Suprapubic skin (tissue), 3 donors: ENCODE data around the gene IQCE.

Source experiments
- EP300 ChIP-seq: sonication (generic); formaldehyde crosslinking; IDR thresholded peaks from one replicate; pipeline ENCODE4 v1.6.1; 2017; ENCODE audit warnings: antibody characterized with exemption
- TF ChIP-seq, protein P1 (sequence below), 2 donors: fragments of 200-600 bp in 1 of 2; fragments of 450-650 bp in 1 of 2; sonication (generic) in 1 of 2; IDR thresholded peaks; one replicate each; pipeline ENCODE4 v1.5.1; 2016 to 2019; ENCODE audit warnings: antibody characterized with exemption in 2 of 2, mild to moderate bottlenecking in 1 of 2, moderate library complexity in 1 of 2

DNA sequence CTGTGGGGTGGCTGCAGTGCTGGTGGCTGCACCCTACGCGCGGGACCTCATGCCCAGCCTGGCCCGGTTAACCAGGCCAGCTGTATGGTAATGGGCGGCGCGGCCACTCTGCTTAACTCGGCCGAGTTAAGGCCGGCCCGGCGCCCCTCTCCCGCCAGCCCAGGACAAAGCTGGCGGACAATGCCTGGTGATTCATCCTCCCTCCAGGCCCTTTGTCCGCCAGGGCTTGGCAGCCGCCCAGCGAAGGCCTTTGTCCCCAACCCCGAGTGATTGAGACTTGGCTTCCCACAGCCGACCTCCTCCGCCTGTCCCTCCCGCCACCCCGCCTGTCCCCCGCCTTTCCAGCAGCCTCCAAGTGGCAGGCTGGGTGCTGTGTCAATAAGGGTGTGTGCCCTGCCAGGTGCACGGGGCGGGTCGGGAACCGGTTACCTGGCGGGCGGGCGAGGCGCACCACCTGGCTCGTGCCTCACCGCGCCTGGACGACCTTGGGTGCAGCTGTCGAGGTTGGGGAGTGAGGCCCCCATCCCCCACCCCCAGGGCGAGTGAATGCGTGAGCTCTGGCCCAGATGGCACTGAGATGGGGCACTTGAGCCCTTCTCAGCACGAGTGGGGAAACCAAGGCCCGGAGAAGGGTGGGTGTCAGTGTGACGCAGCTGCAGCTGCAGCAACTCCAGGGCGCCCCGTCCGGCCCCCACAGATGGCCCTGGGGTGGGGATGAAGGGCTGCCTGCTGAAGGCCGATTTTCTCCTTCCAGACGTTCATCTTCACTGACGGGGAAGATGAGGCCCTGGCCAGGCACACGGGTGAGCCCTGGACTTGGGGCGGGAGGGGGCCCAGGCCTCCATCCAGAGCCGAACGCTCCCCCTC, 34.6 kb upstream of the IQCE start:
- TF ChIP-seq, protein P1, sequence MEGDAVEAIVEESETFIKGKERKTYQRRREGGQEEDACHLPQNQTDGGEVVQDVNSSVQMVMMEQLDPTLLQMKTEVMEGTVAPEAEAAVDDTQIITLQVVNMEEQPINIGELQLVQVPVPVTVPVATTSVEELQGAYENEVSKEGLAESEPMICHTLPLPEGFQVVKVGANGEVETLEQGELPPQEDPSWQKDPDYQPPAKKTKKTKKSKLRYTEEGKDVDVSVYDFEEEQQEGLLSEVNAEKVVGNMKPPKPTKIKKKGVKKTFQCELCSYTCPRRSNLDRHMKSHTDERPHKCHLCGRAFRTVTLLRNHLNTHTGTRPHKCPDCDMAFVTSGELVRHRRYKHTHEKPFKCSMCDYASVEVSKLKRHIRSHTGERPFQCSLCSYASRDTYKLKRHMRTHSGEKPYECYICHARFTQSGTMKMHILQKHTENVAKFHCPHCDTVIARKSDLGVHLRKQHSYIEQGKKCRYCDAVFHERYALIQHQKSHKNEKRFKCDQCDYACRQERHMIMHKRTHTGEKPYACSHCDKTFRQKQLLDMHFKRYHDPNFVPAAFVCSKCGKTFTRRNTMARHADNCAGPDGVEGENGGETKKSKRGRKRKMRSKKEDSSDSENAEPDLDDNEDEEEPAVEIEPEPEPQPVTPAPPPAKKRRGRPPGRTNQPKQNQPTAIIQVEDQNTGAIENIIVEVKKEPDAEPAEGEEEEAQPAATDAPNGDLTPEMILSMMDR (IDR thresholded peaks at IDR 0.05): no peak
- TF ChIP-seq EP300: no peak
